ENCODE data around the gene TMEM52B. TPM values are rescaled to one million over a fixed set of nuclear protein-coding genes. Genes with fewer than 3 reads are reported as not detected.
"Not testable (repeated sequence)": the region's sequence is repeated elsewhere in the genome, so short reads cannot be mapped to it uniquely, and the experiment has no call there.

The TMEM52B gene
- total RNA-seq, 1 experiment from 2014 or later, result not detected

- Histone ChIP-seq H3K4me3 (ENCODE audit: low read depth, low read length, poor library complexity, severe bottlenecking) (no peak overlapping the region), H3K27ac (ENCODE audit: low read depth, low read length, poor library complexity, severe bottlenecking) (no peak overlapping the region), H3K27me3 (replicated peaks; ENCODE audit: insufficient read depth, low read depth, low read length, poor library complexity) (no peaks in the 10 kb centered on the region), H3K9me3 (ENCODE audit: low read depth, low read length, poor library complexity, severe bottlenecking) (no peaks in the 10 kb centered on the region), H3K36me3 (ENCODE audit: insufficient read depth, low read length, poor library complexity, severe bottlenecking) (no peaks in the 10 kb centered on the region), H3K4me1 (ENCODE audit: insufficient read depth, low read length, poor library complexity, severe bottlenecking) (no peaks in the 10 kb centered on the region)
- TF ChIP-seq EZH2 (IDR thresholded peaks at IDR 0.05; ENCODE audit: borderline replicate concordance, low read depth, low read length, poor library complexity, severe bottlenecking) (no peak), CTCF (conservative IDR thresholded peaks at IDR 0.05; ENCODE audit: low read depth, low read length) (no peak)
- intact Hi-C loops (cut with micrococcal nuclease; ENCODE audit: unreplicated experiment), result no loop called here
- BruUV-seq (replicated peaks), result no TSS peak
- ChIA-PET POLR2A (ENCODE audit: low non-redundant PET) (no interaction called here), CTCF (no interaction called here)
- peak; percentile 39 for DNase-seq (ENCODE audit: low spot score)
Observed at GRCh38 chr12:10182354-10183049, 3.7 kb downstream of the TMEM52B start.

- no peak overlapping the region for H3K4me3 ChIP-seq (ENCODE audit: low read depth, low read length, poor library complexity, severe bottlenecking)
- H3K36me3 ChIP-seq (ENCODE audit: insufficient read depth, low read length, poor library complexity, severe bottlenecking), result no peaks in the 10 kb centered on the region
- no peaks in the 10 kb centered on the region for H3K27me3 ChIP-seq (replicated peaks; ENCODE audit: insufficient read depth, low read depth, low read length, poor library complexity)
- no peaks in the 10 kb centered on the region for H3K9me3 ChIP-seq (ENCODE audit: low read depth, low read length, poor library complexity, severe bottlenecking)
- intact Hi-C loops (cut with micrococcal nuclease; ENCODE audit: unreplicated experiment), result no loop called here
- no peaks in the 10 kb centered on the region for H3K4me1 ChIP-seq (ENCODE audit: insufficient read depth, low read length, poor library complexity, severe bottlenecking)
- ChIA-PET POLR2A (ENCODE audit: low non-redundant PET) (no interaction called here), CTCF (no interaction called here)
- DNase-seq (ENCODE audit: low spot score), result peak; percentile 26
- no peak overlapping the region for H3K27ac ChIP-seq (ENCODE audit: low read depth, low read length, poor library complexity, severe bottlenecking)
- BruUV-seq (replicated peaks), result no TSS peak
- TF ChIP-seq EZH2 (IDR thresholded peaks at IDR 0.05; ENCODE audit: borderline replicate concordance, low read depth, low read length, poor library complexity, severe bottlenecking), result no peak
- TF ChIP-seq CTCF (conservative IDR thresholded peaks at IDR 0.05; ENCODE audit: low read depth, low read length), result no peak
Observed at GRCh38 chr12:10184261-10184843, 5.5 kb downstream of the TMEM52B start.

- TF ChIP-seq EZH2 (IDR thresholded peaks at IDR 0.05; ENCODE audit: borderline replicate concordance, low read depth, low read length, poor library complexity, severe bottlenecking), result no peak
- no peak for TF ChIP-seq CTCF (conservative IDR thresholded peaks at IDR 0.05; ENCODE audit: low read depth, low read length)
- DNase-seq (ENCODE audit: low spot score), result no peak
- POLR2A ChIA-PET (ENCODE audit: low non-redundant PET), result no interaction called here
- no TSS peak for BruUV-seq (replicated peaks)
- H3K4me3 ChIP-seq (ENCODE audit: low read depth, low read length, poor library complexity, severe bottlenecking), result no peak overlapping the region
- H3K27ac ChIP-seq (ENCODE audit: low read depth, low read length, poor library complexity, severe bottlenecking), result no peak overlapping the region
- no peaks in the 10 kb centered on the region for H3K9me3 ChIP-seq (ENCODE audit: low read depth, low read length, poor library complexity, severe bottlenecking)
- intact Hi-C loops (cut with micrococcal nuclease; ENCODE audit: unreplicated experiment), result no loop called here
- no peaks in the 10 kb centered on the region for H3K4me1 ChIP-seq (ENCODE audit: insufficient read depth, low read length, poor library complexity, severe bottlenecking)
- no peaks in the 10 kb centered on the region for H3K27me3 ChIP-seq (replicated peaks; ENCODE audit: insufficient read depth, low read depth, low read length, poor library complexity)
- CTCF ChIA-PET, result no interaction called here
- no peaks in the 10 kb centered on the region for H3K36me3 ChIP-seq (ENCODE audit: insufficient read depth, low read length, poor library complexity, severe bottlenecking)
Observed at GRCh38 chr12:10186299-10186698, 7.5 kb downstream of the TMEM52B start.

- intact Hi-C loops (cut with micrococcal nuclease; ENCODE audit: unreplicated experiment); DNase-seq (ENCODE audit: low spot score); BruUV-seq (replicated peaks); H3K27ac ChIP-seq (ENCODE audit: low read depth, low read length, poor library complexity, severe bottlenecking); CTCF ChIA-PET; H3K9me3 ChIP-seq (ENCODE audit: low read depth, low read length, poor library complexity, severe bottlenecking); H3K27me3 ChIP-seq (replicated peaks; ENCODE audit: insufficient read depth, low read depth, low read length, poor library complexity); H3K4me1 ChIP-seq (ENCODE audit: insufficient read depth, low read length, poor library complexity, severe bottlenecking); POLR2A ChIA-PET (ENCODE audit: low non-redundant PET); H3K4me3 ChIP-seq (ENCODE audit: low read depth, low read length, poor library complexity, severe bottlenecking); H3K36me3 ChIP-seq (ENCODE audit: insufficient read depth, low read length, poor library complexity, severe bottlenecking): not testable (repeated sequence)
Observed at GRCh38 chr12:10186958-10187357, 8.1 kb downstream of the TMEM52B start.

Measured in A673 (cell line).